GM12873 (cell line): ENCODE data around the gene PEX14.

Source experiments
- TF ChIP-seq, protein P1 (sequence below): IDR thresholded peaks from 2 replicates; pipeline ENCODE4 v1.5.1; 2012; ENCODE audit warnings: low read depth, mild to moderate bottlenecking, moderate library complexity, low read length, control low read depth; ENCODE audit not compliant: insufficient read depth; ENCODE audit errors: missing control alignments

PEX14 gene

GRCh38 chr1:10456661-10457060, 18.1 kb upstream of the PEX14 start:
- TF ChIP-seq, protein P1, sequence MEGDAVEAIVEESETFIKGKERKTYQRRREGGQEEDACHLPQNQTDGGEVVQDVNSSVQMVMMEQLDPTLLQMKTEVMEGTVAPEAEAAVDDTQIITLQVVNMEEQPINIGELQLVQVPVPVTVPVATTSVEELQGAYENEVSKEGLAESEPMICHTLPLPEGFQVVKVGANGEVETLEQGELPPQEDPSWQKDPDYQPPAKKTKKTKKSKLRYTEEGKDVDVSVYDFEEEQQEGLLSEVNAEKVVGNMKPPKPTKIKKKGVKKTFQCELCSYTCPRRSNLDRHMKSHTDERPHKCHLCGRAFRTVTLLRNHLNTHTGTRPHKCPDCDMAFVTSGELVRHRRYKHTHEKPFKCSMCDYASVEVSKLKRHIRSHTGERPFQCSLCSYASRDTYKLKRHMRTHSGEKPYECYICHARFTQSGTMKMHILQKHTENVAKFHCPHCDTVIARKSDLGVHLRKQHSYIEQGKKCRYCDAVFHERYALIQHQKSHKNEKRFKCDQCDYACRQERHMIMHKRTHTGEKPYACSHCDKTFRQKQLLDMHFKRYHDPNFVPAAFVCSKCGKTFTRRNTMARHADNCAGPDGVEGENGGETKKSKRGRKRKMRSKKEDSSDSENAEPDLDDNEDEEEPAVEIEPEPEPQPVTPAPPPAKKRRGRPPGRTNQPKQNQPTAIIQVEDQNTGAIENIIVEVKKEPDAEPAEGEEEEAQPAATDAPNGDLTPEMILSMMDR = no peak

DNA sequence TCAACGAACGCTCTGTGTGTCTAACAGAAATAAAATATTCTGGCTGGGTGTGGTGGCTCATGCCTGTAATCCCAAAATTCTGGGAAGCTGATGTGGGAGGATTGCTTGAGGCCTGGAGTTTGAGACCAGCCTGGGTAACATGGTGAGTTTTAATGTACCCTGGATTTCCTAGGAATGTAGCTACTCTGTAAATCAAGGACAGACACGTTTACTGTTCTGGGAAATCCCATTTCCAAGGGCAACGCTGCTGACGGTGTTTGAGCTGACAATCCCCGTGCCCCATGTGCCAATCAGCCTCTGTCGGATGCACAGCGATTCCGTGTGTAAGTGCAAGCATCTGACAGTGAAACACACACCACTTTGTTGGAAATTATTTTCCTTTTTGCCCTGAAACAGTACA, 16.9 kb upstream of the PEX14 start:
- TF ChIP-seq, protein P1 = no peak

DNA sequence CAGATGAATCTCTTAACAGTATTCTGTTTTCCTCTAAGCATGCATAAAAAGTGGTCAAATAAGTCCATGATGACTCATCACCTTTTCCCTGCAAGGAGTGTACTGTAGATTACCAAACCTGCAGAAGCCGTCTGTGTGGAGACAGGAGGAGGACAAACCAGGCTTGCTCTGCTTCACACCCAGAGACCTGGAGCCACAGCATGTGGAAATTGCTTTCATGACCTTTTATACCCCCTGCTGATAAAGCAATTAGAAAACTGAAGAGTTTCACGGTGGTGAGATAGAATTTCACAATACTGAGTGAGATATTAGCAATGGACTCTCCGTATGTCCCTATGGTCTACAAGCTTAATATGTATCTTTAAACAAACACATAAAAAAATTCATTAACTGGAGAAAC, 15.6 kb upstream of the PEX14 start:
- TF ChIP-seq, protein P1 = no peak

DNA sequence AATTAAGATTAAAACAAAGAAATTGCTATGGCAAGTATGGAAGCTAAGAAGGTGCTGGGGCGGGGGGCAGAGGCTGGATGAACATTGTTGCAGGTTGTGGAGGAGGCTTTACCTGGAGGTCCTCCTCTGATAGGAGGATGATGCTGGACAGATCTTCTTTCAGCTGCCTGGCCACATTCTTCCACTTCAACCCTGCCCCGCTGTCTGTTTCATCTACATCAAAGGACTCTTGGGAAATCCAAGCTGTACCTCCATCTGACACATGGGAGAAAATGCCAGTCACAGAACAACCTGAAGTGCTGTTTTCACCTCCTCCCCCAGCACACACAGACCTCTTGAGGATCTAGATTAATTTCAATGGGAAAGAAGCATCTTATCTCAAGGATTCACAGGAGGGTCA, 7.7 kb upstream of the PEX14 start:
- TF ChIP-seq, protein P1 = no peak

DNA sequence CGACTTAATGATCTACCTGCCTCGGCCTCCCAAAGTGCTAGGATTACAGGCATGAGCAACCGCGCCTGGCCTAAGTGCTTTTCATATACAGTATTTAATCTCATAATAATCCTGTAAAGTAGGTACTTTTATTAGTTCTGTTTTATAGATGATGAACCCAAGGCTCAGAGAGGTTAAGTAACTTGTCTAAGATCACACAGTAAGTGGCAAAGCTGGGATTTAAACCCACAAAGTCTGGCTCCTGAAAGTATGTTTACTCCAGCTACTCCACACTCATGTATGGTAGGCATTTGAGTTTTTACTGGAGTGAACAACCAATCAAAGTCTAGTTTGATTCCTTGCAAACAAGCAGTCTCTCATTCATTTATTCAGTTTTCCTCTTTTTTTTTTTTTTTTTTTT, 4.7 kb upstream of the PEX14 start:
- TF ChIP-seq, protein P1 = no peak

DNA sequence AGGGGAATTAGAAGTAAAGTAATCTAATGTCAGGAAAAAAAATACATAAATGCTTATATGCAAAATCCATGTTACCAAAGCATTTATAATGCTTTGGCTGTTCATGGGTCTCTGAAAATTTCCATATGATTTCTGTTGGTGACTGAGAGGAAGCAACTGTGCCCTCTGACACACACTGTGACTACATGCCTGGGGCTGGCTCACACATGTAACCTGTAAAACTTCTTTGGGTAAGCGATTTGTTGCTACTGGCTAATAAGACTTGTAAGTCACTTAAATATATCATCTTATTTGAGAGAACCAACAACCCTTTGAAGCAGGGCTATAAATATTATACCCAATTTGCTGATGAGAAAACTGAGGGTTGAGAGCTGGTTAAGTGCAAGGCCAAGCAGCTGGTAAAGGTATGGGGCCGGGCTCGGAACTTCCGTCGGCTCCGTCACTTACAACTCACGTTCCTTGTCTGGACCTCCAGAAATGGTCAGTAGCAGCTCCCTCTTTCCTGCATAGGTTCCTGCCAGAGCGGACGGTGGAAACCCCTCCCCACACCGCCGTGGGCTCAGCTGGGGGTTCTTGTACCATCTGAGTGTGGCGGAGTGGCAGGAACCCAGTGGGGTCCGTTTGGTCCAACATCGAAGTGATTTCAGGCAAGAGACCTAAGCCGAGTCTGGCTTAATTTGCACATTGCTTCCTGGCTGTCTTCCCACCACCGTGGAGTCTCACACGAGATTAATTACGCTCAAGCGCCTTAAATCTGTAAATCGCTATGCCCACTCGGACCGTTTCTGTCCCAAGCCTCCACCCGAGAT, 3.1 kb upstream of the PEX14 start:
- TF ChIP-seq, protein P1 = no peak

- TF ChIP-seq, protein P1 = no peak
These were observed 2.3 kb upstream of the PEX14 start, which contains the start of gene DFFA for GRCh38 chr1:10472220-10473144. DFFA (minus strand) TSS chr1:10472529; CDS start chr1:10472458, 71 bp downstream.
